Activated CD4-positive, alpha-beta T cell treated with anti-CD3 and anti-CD28 coated beads, Interleukin-10, Interleukin-2, amounts not matched to agents 100 ng/mL and 50 ng/mL, durations not matched to agents 16 hours and 8 hours (primary cell): ENCODE measurements around the gene CREG2.

Experiments used
- DNase-seq: peaks from one replicate; pipeline ENCODE4 v3.0.0-alpha.2; 2020

Gene CREG2

DNA sequence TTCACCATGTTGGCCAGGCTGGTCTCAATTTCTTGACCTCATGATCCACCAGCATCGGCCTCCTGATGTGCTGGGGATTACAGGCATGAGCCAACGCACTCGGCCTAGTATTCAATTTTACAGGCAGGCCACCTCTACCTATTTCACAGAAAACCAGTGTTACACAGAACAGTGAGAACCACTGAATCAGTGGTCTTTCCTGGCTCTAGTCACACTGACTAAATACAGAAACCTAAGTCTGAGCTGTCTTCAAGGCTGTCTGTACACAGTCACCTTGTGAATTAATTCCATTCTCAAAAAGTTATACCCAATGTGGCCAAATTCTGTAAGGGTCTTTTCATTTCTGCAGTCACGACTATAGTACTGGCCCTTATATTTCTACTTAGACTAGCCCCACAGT, 82.3 kb downstream of the CREG2 start:
- peak; percentile 69 for DNase-seq

DNA sequence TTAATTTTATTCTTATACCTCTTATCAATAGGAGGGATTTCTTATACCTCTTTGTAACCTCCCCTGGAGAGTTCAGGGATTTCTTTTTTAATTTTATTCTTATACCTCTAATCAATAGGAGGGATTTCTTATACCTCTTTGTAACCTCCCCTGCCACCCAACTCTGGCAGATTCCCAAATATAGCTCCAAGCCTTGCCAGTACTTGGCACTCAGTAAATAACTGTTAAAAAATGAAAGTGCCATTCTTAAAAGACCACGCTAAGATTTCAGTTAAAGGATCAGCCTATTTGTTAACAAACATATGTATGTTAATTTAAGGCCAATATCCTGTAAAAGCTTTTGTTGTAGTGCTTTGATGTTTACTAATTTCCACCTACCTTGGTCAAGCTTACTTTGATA, 83.6 kb downstream of the CREG2 start:
- no peak for DNase-seq

DNA sequence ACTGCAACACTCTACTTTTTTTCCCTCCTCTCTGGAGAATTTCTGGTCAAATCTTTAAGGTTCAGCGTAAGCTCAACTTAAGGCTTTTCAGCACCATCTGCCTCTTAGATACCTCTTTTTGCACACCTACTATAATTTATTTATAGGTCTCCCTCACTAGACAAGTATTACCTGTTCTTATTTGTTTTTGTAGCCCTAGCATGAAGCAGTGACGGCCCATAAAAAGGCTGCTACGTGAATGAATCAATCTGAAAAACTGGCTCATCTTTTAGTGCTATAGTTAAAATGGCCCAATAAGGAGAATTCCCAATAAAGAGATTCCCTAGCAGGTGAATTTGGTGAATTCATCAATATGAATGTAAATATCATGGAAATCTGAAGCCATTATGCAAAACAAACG, 85.3 kb downstream of the CREG2 start:
- DNase-seq: no peak

DNA sequence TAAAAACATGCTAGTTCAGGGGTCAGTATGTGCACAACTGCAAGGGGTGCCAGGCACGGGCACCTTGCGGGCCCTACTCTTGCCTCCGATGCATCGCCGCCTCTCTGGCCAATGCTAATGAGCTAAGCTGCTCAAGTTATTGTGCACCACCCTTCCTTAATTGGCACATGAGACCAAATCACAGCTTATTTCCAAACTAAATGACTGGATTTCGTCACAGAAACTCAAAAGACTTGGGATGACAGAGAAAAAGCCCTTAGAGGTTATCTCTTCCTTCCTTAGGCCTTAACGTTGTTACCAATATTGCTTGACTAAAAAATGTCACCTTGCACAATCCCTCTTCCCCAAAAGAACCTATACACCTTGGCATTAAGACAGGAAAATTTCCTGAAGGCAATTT, 86.5 kb downstream of the CREG2 start:
- DNase-seq: no peak

DNA sequence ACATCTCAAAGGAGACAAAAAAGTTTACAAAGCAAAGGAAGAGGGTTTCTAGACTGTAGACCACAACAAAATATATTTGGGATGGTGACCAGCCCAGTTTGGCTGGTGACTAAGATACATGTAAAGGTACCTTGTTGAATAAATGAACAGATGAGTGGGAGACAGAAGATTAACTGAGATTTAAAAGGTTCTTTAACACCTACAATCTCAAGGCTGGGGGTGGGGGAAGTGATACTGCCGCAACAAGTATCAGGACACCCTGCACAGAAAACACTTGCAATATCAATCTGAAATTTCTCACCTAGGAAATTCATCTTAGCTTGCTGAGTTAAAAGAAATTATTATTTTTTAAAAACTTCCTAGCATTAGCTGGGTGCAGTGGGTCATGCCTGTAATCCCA, 87.1 kb downstream of the CREG2 start:
- DNase-seq: no peak

DNA sequence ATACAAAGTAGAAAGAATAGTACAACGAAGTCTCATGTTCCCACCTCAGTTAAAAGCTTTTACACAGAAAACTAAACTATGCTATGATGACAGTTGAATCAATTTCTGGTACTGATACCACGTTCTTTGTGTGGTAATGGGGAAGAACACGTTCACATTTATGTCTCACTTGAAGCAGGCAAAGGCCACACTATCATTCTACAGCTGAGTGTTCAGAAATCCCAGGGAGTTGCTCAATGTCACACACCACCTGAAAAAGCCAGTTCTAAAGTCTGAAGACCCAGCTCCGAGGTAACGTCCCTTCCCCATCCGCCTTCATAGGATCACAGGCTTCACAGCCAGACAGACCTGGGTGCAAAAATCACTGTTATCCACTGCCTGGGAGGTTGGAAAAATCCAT, 87.7 kb downstream of the CREG2 start:
- no peak for DNase-seq

DNA sequence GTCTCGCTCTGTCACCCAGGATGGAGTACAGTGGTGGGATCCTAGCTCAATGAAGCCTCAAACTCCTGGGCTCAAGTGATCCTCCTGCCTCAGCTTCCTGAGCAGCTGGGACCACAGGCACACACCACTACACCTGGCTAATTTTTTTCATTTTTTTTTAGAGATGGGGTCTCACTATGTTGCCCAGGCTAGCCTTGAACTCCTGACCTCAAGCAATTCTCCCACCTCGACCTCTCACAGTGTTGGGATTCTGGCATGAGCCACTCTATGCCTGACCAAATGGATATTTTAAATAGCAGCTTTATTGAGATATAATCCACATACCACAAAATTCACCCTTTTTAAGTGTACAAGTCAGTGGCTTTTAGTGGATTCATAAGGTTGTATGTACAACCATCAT, 89.9 kb downstream of the CREG2 start:
- DNase-seq: no peak

DNA sequence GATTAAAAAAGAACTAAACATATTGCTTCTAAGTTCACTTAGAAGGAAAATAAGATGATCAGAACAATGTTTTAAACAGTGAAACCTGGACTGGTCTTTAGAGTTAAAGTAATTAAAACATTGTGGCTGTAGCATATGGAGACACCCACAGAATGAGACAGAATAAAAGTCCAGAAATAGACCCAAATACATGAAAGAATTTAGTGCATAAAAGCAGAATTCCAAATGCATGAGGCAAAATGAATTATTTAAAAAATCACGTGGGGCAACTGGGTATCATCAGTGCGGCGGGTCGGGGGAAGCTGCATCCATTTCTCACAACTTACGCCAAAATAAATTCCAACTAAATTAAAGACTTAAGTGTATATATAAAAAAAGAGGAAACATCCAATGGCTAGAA, 90.9 kb downstream of the CREG2 start:
- DNase-seq: no peak

DNA sequence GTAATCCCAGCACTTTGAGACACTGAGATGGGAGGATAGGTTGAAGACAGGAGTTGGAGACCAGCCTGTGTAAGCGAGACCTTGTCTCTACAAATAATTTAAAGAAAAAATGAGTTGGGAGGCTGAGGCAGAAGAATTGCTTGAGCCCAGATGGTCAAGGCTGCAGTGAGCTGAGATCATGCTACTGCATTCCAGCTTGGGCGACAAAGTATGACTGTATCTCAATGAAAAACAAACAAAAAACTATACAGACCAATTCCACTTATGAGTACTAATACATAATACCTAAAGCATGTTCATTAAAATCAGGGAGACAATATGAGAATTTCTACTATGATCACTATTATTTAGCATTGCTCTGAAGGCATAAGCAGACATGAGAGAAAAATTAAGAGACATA, 91.4 kb downstream of the CREG2 start:
- no peak for DNase-seq
